SK-N-SH treated with all-trans-retinoic acid at 6 μM for 48 hours (cell line): ENCODE measurements around the gene AP4S1.

ENCODE experiments used
- ARNTL ChIP-seq: fragments of 450-650 bp; formaldehyde crosslinking; IDR thresholded peaks from 2 replicates; pipeline ENCODE4 v1.5.0; 2020; ENCODE audit warnings: low read depth, mild to moderate bottlenecking, moderate library complexity, borderline replicate concordance
- CREB5 ChIP-seq: fragments of 250-450 bp; sonication (Bioruptor Pico); IDR thresholded peaks from 2 replicates; pipeline ENCODE4 v1.5.1; 2020; ENCODE audit warnings: low read depth, mild to moderate bottlenecking, moderate library complexity
- GLIS3 ChIP-seq: fragments of 250-450 bp; sonication (Bioruptor Pico); IDR thresholded peaks from 2 replicates; pipeline ENCODE4 v1.5.0; 2020; ENCODE audit warnings: mild to moderate bottlenecking, moderate library complexity
- ISL1 ChIP-seq: fragments of 250-450 bp; sonication (Bioruptor Pico); IDR thresholded peaks from 2 replicates; pipeline ENCODE4 v2.1.2; 2022; ENCODE audit warnings: mild to moderate bottlenecking, moderate library complexity
- OSR1 ChIP-seq: fragments of 250-450 bp; sonication (Bioruptor Pico); IDR thresholded peaks from 2 replicates; pipeline ENCODE4 v1.8.0; 2022; ENCODE audit warnings: moderate library complexity, mild to moderate bottlenecking, inconsistent platforms
- PATZ1 ChIP-seq: fragments of 250-450 bp; sonication (Bioruptor Pico); IDR thresholded peaks from 2 replicates; pipeline ENCODE4 v1.8.0; 2020; ENCODE audit warnings: mild to moderate bottlenecking, moderate library complexity, borderline replicate concordance
- POU6F1 ChIP-seq: fragments of 250-450 bp; sonication (Bioruptor Pico); IDR thresholded peaks from 2 replicates; pipeline ENCODE4 v1.8.0; 2021; ENCODE audit warnings: low read depth, mild to moderate bottlenecking, moderate library complexity, borderline replicate concordance
- TCF4 ChIP-seq: fragments of 250-450 bp; sonication (Bioruptor Pico); IDR thresholded peaks from 2 replicates; pipeline ENCODE4 v1.8.0; 2021; ENCODE audit warnings: mild to moderate bottlenecking, moderate library complexity, borderline replicate concordance
- TSHZ2 ChIP-seq: fragments of 250-450 bp; sonication (Bioruptor Pico); IDR thresholded peaks from 2 replicates; pipeline ENCODE4 v1.5.0; 2020; ENCODE audit warnings: mild to moderate bottlenecking, moderate library complexity
- ZC3H10 ChIP-seq: fragments of 250-450 bp; sonication (Bioruptor Pico); IDR thresholded peaks from 2 replicates; pipeline ENCODE4 v1.5.1; 2021; ENCODE audit warnings: mild to moderate bottlenecking, moderate library complexity
- ZFP3 ChIP-seq: fragments of 250-450 bp; sonication (Bioruptor Pico); IDR thresholded peaks from 2 replicates; pipeline ENCODE4 v1.5.0; 2020; ENCODE audit warnings: mild to moderate bottlenecking, moderate library complexity
- ZFP30 ChIP-seq: fragments of 450-650 bp; formaldehyde crosslinking; IDR thresholded peaks from 2 replicates; pipeline ENCODE4 v1.5.0; 2022; ENCODE audit warnings: mild to moderate bottlenecking, moderate library complexity
- ZNF565 ChIP-seq: fragments of 450-650 bp; formaldehyde crosslinking; conservative IDR thresholded peaks from 2 replicates; pipeline ENCODE4 v1.5.0; 2020; ENCODE audit warnings: low read depth, mild to moderate bottlenecking, moderate library complexity
- ZNF8 ChIP-seq: fragments of 450-650 bp; formaldehyde crosslinking; IDR thresholded peaks from 2 replicates; pipeline ENCODE4 v1.5.0; 2020; ENCODE audit warnings: mild to moderate bottlenecking, moderate library complexity

- TF ChIP-seq ZNF8 (CRISPR knock-in tag) (no peak), PATZ1 (CRISPR knock-in tag) (no peak), ZFP3 (no peak), CREB5 (CRISPR knock-in tag) (no peak), TSHZ2 (no peak), GLIS3 (no peak), ARNTL (CRISPR knock-in tag) (no peak), OSR1 (CRISPR knock-in tag) (no peak), ZFP30 (no peak), ZC3H10 (CRISPR knock-in tag) (no peak), TCF4 (CRISPR knock-in tag) (no peak), ISL1 (CRISPR knock-in tag) (no peak), POU6F1 (CRISPR knock-in tag) (no peak), ZNF565 (no peak)
These were observed 3.9 kb upstream of the AP4S1 start for GRCh38 chr14:31021576-31021949.
